Keratinocyte (primary cell): ENCODE measurements around the gene C10orf120. TPM values are rescaled to one million over a fixed set of nuclear protein-coding genes. Genes with fewer than 3 reads are reported as not detected.

Experiments used
- DNase-seq: peaks from one replicate; pipeline ENCODE4 v3.0.0-alpha.2; 2011; ENCODE audit warnings: low read depth, missing footprints, low spot score
- FAIRE-seq: peaks from 2 replicates; lab custom pipeline; 2011; peaks lifted over from hg19 to GRCh38; lab: Jason Lieb, UNC
- H2AFZ ChIP-seq: 2 replicates; pipeline ENCODE4 v1.6.0; 2012; ENCODE audit warnings: low read length, control low read depth, inconsistent platforms; ENCODE audit not compliant: control insufficient read depth
- H3K27ac ChIP-seq: 2 replicates; pipeline ENCODE4 v1.5.1; 2011; ENCODE audit warnings: low read length; ENCODE audit not compliant: control insufficient read depth, insufficient read depth
- H3K27me3 ChIP-seq: 3 replicates; pipeline ENCODE4 v1.6.0; 2011; ENCODE audit warnings: low read length; ENCODE audit not compliant: control insufficient read depth, insufficient read depth; ENCODE audit errors: extremely low read depth
- H3K36me3 ChIP-seq, 2 experiments: 2 replicates in 1 of 2; 3 replicates in 1 of 2; pipeline ENCODE4 v1.5.1; 2011; ENCODE audit warnings: low read length in 2 of 2, mild to moderate bottlenecking in 1 of 2; ENCODE audit not compliant: control insufficient read depth in 2 of 2, insufficient read depth in 2 of 2; ENCODE audit errors: extremely low read depth in 1 of 2
- H3K4me1 ChIP-seq: 3 replicates; pipeline ENCODE4 v1.5.1; 2011; ENCODE audit warnings: low read length; ENCODE audit not compliant: control insufficient read depth, insufficient read depth; ENCODE audit errors: extremely low read depth
- H3K4me2 ChIP-seq: 3 replicates; pipeline ENCODE4 v1.6.0; 2011; ENCODE audit warnings: low read depth, low read length; ENCODE audit not compliant: control insufficient read depth, insufficient read depth; ENCODE audit errors: extremely low read depth
- H3K4me3 ChIP-seq, 3 experiments: fragments of 200-600 bp in 1 of 3; sonication (generic) in 1 of 3; 2 replicates in 2 of 3; 3 replicates in 1 of 3; pipeline ENCODE4 v1.5.1; 2011 to 2016; ENCODE audit warnings: low read length in 3 of 3, mild to moderate bottlenecking in 3 of 3, control low read depth in 2 of 3, inconsistent platforms in 1 of 3, low read depth in 1 of 3, mixed read lengths in 1 of 3, mixed run types in 1 of 3, moderate library complexity in 1 of 3; ENCODE audit not compliant: control insufficient read depth in 2 of 3, insufficient read depth in 2 of 3; ENCODE audit errors: extremely low read depth in 1 of 3
- H3K79me2 ChIP-seq: 2 replicates; pipeline ENCODE4 v1.6.0; 2012; ENCODE audit warnings: low read length; ENCODE audit not compliant: control insufficient read depth, insufficient read depth
- H3K9ac ChIP-seq: 3 replicates; pipeline ENCODE4 v1.6.0; 2011; ENCODE audit warnings: low read length; ENCODE audit not compliant: control insufficient read depth, insufficient read depth; ENCODE audit errors: extremely low read depth
- H3K9me1 ChIP-seq: 3 replicates; pipeline ENCODE4 v1.6.0; 2011; ENCODE audit warnings: low read length; ENCODE audit not compliant: control insufficient read depth, insufficient read depth; ENCODE audit errors: extremely low read depth
- H3K9me3 ChIP-seq: 2 replicates; pipeline ENCODE4 v1.5.1; 2012; ENCODE audit warnings: low read depth, low read length; ENCODE audit not compliant: control insufficient read depth
- H4K20me1 ChIP-seq: 3 replicates; pipeline ENCODE4 v1.6.0; 2011; ENCODE audit warnings: low read length; ENCODE audit not compliant: control insufficient read depth, insufficient read depth; ENCODE audit errors: extremely low read depth
- CTCF ChIP-seq, 3 experiments: IDR thresholded peaks in 1 of 3; conservative IDR thresholded peaks in 1 of 3; optimal IDR thresholded peaks in 1 of 3; 2 replicates in 2 of 3; 3 replicates in 1 of 3; pipeline versions ENCODE3 to v1.5.1; 2011; ENCODE audit warnings: low read length in 3 of 3, mild to moderate bottlenecking in 3 of 3, moderate library complexity in 2 of 3, control low read depth in 1 of 3, inconsistent platforms in 1 of 3; ENCODE audit not compliant: insufficient read depth in 2 of 3; ENCODE audit errors: extremely low read depth in 1 of 3
- EZH2 ChIP-seq: IDR thresholded peaks from one replicate; pipeline ENCODE4 v1.6.1; 2012; ENCODE audit warnings: inconsistent platforms, mild to moderate bottlenecking, low read length, moderate library complexity
- dilution Hi-C: fragments of 300-500 bp; cut with MboI; formaldehyde crosslinking; loops from one replicate; pipeline ENCODE4 v1.7.0; 2020; ENCODE audit warnings: low sequenced_read_pairs; ENCODE audit not compliant: extremely low pct_ligation_motif_present
- polyA plus RNA-seq, 5 experiments: library from polyadenylated mRNA; depleted of rRNA in 3 of 5; stranded (reverse) in 3 of 5; stranded (forward) in 1 of 5; unstranded in 1 of 5; fragments of >200 nt; gene quantifications; 1 replicate in 1 of 5; 2 replicates in 3 of 5; 3 replicates in 1 of 5; pipeline versions ENCODE4 v1.2.1 to v1.2.3, GENCODE V29; 2011 to 2012; ENCODE audit warnings: missing spikeins in 2 of 5, low read depth in 1 of 5, low replicate concordance in 1 of 5

Gene C10orf120
- polyA plus RNA-seq, 1 donor (not counting 4 experiments of a cell fraction or from before 2014, with no cell fraction given) = not detected

- no peak overlapping the region for H3K9ac ChIP-seq
- H3K9me3 ChIP-seq = no peaks in the 10 kb centered on the region
- H2AFZ ChIP-seq = no peak overlapping the region
- H3K27ac ChIP-seq = no peak overlapping the region
- no peak overlapping the region for H3K4me2 ChIP-seq
- dilution Hi-C loops = loop anchor here (25.0 kb wide), 1 partner anchor 170 kb away; no protein-coding TSS in a partner anchor
- H3K36me3 ChIP-seq = no peaks in the 10 kb centered on the region
- H3K27me3 ChIP-seq = peaks cover 18% of the 10 kb centered on the region
- no peaks in the 10 kb centered on the region for H4K20me1 ChIP-seq
- no peak for DNase-seq
- FAIRE-seq = no peak
- no peak overlapping the region for H3K4me3 ChIP-seq
- H3K79me2 ChIP-seq = no peaks in the 10 kb centered on the region
- TF ChIP-seq EZH2 (no peak), CTCF (optimal IDR thresholded peaks at IDR 0.05 in 1 of 3, IDR thresholded peaks at IDR 0.05 in 1 of 3, conservative IDR thresholded peaks at IDR 0.05 in 1 of 3; ENCODE audit: extremely low read depth in 1 of 3, insufficient read depth in 2 of 3, low read length in 3 of 3) (no peak)
- no peaks in the 10 kb centered on the region for H3K9me1 ChIP-seq
- no peaks in the 10 kb centered on the region for H3K4me1 ChIP-seq
Observed at GRCh38 chr10:122706947-122707346, 7.3 kb upstream of the C10orf120 start.

- dilution Hi-C loops = loop anchor here (25.0 kb wide), 1 partner anchor 169 kb away; no protein-coding TSS in a partner anchor
- H2AFZ ChIP-seq = no peak overlapping the region
- peaks cover 13% of the 10 kb centered on the region for H3K27me3 ChIP-seq
- H4K20me1 ChIP-seq = no peaks in the 10 kb centered on the region
- FAIRE-seq (no peak), DNase-seq (no peak)
- TF ChIP-seq CTCF (optimal IDR thresholded peaks at IDR 0.05 in 1 of 3, IDR thresholded peaks at IDR 0.05 in 1 of 3, conservative IDR thresholded peaks at IDR 0.05 in 1 of 3; ENCODE audit: extremely low read depth in 1 of 3, insufficient read depth in 2 of 3, low read length in 3 of 3) (no peak), EZH2 (no peak)
- no peak overlapping the region for H3K27ac ChIP-seq
- no peaks in the 10 kb centered on the region for H3K79me2 ChIP-seq
- H3K9me3 ChIP-seq = no peaks in the 10 kb centered on the region
- H3K4me3 ChIP-seq = no peak overlapping the region
- no peak overlapping the region for H3K4me2 ChIP-seq
- no peaks in the 10 kb centered on the region for H3K4me1 ChIP-seq
- no peaks in the 10 kb centered on the region for H3K36me3 ChIP-seq
- H3K9me1 ChIP-seq = no peaks in the 10 kb centered on the region
- no peak overlapping the region for H3K9ac ChIP-seq
Observed at GRCh38 chr10:122706467-122706866, 6.8 kb upstream of the C10orf120 start.
